ENCODE results near the gene METTL1. TPM values are rescaled to one million over a fixed set of nuclear protein-coding genes. Genes with fewer than 3 reads are reported as not detected.

Gene METTL1
- total RNA-seq, 2 experiments from 2014 or later: 69.1 to 74.5 TPM

DNA sequence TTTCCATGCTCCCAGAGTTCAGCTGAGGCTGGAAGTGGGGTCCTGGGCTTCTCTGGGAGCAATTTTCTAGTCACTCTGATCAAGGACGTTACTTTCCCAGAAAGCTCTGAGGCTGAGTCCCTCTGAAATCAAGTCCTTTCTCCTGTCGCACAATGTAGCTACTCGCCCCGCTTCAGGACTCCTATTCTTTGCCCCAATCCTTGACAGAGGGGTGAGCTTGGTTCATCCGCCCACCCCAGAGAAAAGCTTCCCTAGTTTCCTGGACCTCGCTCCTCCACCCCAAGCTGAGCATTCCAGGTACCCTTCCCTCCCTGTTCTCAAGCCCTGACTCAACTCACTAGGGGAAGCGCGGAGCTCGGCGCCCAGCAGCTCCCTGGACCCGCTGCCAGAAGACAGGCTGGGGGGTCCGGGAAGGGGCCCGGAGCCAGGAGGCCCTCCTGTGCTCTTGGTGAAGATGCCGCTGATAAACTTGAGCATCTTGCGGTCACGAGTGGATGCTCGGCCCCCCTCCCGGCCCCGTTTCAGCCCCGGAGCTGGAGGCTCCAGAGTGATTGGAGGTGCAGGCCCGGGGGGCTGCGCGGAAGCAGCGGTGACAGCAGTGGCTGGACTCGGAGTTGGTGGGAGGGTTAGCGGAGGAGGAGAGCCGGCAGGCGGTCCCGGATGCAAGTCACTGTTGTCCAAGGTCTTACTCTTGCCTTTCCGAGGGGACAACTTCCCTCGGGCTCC, 35.0 kb downstream of the METTL1 start:
- POLR2A ChIA-PET: no interaction called here
- CTCF ChIA-PET: no interaction called here

DNA sequence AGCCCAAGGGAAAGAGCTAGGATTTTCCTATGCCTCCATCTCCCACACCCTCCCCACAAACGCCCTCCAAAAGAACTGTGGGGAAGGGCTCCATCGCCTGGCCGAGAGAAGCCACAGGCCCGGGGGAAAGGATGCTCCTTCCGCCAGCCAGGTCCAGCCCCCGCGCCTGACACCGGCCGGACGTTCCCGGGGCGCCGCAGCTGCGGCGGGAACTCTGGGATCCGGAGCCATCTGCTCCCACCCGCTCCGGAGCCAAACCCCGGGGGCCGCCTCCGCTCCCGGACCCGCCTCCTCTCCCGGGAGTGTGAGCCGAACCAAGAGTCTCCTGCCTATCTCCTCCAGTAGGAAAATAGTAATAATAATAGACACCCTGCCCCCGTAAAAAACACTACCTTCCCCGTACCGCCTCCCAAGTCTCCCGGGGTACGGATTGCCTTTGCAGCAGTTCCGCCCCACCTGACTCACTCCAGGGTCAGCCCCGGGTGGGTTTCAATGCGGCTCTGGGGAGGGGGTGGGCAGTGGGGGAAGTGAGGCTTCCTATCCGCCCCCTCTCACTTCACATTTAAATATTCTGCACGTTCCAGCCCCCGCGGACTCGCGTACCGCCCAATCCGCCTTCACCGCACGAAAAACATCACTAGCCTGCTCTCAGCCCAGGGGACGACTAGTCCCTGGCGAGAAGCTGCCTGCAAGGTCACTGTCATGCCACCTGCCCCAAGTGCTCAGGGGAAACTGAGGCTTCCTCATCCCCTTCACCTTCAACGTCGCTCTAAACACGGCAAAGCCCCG, 35.8 kb downstream of the METTL1 start:
- ChIA-PET POLR2A (no interaction called here), CTCF (no interaction called here)

DNA sequence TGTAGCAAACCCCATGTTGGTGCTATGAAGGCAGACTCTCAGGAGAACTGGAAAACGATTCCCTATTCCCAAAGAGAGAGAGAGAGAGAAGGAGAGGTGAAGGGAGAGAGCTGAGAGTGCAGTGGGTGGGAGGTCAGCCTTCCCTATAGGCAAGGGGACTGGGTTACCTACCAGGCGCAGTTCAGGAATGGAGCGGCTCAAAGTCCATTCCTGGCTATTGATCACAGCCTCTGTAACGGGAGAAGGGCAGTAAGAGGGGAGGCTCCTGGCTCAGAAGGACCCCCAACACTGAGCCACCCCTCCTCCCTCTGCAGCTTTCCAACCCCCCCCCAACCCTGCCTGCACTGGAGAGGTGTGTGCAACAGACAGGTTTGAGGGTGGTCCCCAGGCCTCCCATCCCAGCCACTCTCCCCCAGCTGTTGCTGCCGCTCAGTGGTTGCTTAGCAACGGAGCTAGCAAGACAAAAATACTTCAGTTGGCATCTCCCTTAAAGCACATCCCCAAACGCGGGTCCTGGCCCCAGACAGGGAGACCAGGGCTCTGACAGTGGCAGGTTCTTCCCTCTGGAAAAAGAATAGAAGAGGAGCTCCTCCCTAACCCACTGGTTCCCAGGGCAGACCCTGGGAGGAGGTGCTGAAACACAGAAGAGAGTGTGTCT, 36.6 kb downstream of the METTL1 start:
- POLR2A ChIA-PET: no interaction called here

DNA sequence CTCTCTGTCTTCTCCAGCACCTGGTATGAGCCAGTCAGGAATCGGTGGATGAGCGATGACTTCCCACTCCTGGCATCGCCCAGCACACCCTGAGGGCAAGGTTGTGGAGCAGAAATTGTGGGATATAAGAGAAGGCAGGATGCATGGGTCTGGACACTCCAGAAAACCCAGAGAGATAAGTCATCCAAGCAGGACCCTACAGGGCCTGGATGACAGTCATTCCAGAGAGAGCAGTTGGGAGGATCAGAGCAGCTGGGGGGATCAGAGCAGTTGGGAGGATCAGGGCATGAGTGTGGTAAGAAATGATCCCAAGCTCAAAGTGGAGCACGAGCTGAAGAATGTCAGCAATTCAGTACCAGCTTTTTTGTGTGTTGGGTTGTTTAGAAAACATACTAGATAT, 37.3 kb downstream of the METTL1 start:
- CTCF ChIA-PET: no interaction called here
- POLR2A ChIA-PET: no interaction called here

More for the DNA sequence above, 36.6 kb downstream of the METTL1 start:
- CTCF ChIA-PET: no interaction called here

DNA sequence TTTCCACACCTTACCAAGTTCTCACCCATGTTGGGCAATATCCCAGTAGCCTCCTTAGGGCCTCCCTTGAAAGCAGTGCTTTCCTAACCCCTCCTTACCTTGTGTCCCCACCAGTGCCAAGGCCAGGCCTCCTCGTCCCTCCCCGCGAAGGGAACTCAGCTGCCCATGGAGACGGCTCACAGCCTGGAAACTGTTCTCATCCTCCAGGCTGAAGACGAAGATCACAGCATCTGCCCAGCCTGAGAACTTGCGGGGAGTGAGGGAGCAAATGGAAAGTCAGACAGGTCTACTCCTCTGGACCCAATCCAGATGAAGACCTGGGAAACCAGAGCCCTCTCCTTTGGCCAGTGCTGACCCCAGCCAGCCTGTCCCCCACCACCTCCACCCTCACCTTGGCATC, 38.0 kb downstream of the METTL1 start:
- ChIA-PET POLR2A (no interaction called here), CTCF (no interaction called here)

DNA sequence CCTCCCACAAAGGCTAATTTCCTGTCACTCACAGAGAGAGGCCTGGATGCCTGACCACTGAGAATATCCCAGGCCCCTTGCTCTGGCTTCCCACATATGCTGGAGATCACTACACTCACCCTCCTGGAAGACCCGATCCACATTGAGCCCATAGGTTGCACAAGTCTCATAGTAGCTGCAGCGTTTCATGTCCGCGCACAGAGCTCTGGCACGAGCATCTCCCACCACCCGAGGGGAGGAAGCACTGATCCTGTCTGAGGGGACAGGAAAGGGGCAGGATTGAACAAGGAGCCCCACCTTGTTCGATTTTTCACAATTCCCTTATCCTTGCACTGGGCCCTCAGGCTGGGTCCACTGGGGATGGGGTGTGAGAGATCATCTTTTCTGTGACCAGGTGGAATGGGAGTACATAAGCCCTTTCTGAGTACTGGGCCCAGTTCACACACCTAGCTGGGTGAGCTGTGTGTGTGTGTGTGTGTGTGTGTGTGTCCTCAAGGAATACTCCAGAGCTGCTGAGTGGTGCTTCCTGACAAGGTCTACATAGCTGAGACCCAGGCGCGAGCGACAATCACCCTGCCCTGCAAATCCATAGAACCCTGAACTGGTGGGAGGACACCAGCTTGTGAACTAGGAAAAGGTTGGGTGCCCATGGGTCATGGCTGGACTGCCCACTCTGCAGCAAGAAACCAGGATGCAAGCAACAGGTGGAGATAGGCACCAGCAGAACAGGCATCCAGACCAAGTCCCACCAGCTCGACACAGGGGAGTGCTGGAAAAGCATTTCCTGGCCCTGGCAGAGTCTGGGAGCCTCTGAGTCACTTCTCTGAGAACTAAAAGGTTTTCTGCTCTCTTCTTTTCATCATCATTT, 38.9 kb downstream of the METTL1 start:
- ChIA-PET CTCF (no interaction called here), POLR2A (no interaction called here)

DNA sequence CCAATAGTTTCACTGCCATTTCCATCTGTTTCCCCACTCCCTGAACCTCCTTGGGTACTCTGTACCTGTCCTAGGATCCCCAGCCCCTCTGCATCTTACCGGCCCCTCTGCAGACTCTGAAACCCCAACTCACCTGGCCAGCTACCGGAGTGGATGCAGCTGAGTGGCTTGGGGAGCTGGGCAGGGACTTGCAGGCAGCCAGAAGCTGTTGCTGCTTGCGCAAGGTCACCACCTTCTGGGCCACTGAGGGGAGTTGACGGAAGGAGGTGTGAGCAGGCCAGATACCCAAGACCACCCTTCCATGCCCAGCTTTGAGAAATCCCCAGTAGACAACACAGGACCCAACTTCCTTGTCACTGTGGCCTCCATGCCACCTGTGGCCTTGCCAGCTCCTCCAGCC, 39.6 kb downstream of the METTL1 start:
- ChIA-PET POLR2A (no interaction called here), CTCF (no interaction called here)

DNA sequence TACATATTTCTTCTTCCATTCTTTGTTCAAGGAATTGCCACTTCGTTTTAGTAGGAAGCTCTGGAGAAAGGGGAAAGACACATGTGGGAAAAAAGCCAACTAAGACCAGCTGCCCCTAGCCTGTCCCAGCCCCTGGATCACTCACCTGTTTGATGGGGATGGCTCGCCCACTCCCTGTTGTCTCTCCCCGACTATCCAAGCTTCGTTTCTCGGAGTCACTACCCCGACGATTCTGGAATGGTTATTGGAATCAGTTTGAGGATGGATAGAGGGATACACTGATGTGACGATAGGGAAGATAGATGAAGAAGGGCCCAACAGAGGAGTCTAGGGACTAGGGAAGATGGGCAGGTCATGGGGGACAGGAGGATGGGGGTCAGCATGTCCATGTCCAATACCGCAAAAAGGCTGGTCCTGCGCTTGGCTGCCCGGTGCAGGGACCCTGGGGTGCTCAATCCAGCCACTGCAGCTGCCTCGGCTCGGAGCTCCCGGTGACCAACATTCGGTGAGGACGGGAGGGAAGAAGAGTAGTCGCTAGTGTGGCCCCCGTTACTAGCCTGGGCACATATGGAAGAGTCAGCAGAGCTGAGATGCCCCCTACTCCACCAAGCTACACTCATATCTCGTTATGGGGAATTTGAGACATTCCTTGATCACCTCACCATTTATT, 40.4 kb downstream of the METTL1 start:
- POLR2A ChIA-PET: no interaction called here

DNA sequence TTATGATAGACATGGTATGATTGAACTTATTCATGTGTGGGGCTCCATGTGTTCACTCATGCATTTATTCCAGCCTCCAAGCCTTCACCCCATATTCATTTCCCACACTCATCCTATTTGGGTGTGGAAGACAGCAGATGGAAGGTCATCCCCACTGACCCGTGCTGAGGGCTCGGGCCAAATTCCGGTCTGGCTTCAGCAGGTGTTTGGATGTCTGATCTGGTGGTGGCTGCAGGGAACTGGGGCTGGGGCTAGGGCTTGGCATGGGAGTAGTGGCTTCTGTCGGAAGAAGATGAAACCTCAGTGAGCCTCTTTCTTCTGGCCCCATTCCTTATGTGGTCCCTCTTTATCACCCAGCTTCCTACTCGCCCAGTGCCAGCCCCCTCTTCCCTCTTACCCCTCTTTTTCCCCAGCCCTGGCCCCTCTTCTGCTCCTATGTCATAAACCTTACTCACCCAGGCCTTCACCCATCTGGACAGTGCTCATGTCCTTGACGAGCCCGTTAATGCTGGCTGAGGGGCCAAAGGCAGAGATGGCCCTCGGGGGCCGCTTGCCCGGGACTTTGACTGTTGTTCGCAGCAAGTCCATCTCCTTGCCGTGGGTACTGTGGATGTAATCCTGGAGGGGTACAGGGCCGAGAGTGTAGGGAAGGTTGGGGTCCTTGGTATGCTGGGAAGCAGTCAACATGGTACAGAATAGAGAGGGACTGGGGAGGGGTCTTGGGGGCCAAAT, 41.4 kb downstream of the METTL1 start:
- ChIA-PET POLR2A (no interaction called here), CTCF (interaction anchor here (1.1 kb wide), 1 partner anchor 10 kb away, joined by 3 read pairs; no protein-coding TSS in a partner anchor)

More for the DNA sequence above, 40.4 kb downstream of the METTL1 start:
- CTCF ChIA-PET: no interaction called here

DNA sequence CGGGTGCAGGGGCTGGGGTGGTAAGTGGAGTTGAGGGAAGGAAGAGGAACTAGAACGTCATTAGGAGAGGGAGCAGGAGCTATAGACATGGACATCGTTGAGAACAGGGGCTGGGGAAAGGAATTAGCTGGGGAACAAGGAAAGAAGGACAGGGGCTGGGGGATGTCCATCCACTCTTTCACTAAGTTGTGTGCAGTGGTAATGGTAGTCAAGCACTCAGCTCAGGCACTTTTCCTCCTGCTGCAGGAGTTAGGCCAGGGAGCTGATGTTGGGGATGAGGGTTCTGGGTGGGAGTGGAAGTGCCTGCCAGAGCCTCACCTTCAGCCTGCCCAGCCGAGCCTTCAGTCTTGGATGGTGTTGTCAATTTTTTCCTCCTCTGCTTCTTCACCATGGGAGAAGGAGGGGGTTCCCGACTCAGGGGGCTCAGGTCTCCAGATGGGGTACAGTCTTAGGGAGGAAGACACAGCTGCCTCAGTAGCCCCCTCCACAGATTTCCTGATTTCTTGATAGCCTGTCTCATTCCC, 42.5 kb downstream of the METTL1 start:
- ChIA-PET CTCF (interaction anchor here (1.1 kb wide), 1 partner anchor 9 kb away, joined by 3 read pairs; no protein-coding TSS in a partner anchor), POLR2A (no interaction called here)

DNA sequence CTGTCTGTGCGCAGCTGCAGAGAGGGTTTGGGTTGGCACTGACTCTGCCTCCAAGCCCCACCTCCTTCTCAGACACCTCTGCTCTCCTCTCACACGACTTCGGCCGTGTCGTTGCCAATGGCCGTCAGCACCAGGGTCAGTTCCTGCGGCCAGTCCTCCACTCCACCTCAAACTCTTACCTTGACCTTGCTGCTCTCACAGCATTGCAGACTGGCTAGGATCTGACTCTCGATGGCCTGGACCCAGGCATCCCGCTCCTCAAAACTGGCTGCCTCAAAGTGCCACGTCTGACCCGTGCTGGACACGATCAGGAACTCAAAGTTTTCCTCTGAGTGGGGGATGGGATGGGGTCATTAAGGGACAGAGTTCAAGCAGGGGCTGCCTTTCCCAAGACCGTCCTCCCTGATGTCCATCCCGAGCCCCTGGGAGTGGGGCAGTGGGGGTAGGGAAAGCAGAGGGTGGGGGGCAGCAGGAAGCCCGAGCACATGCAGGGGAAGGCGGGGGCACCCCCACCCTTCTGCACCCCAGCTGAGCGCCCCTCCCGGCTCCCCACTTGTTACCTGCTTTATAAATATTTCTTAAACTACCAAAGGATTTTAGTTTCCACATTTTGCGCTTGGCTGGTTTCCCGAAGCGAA, 44.0 kb downstream of the METTL1 start:
- ChIA-PET POLR2A (no interaction called here), CTCF (no interaction called here)

DNA sequence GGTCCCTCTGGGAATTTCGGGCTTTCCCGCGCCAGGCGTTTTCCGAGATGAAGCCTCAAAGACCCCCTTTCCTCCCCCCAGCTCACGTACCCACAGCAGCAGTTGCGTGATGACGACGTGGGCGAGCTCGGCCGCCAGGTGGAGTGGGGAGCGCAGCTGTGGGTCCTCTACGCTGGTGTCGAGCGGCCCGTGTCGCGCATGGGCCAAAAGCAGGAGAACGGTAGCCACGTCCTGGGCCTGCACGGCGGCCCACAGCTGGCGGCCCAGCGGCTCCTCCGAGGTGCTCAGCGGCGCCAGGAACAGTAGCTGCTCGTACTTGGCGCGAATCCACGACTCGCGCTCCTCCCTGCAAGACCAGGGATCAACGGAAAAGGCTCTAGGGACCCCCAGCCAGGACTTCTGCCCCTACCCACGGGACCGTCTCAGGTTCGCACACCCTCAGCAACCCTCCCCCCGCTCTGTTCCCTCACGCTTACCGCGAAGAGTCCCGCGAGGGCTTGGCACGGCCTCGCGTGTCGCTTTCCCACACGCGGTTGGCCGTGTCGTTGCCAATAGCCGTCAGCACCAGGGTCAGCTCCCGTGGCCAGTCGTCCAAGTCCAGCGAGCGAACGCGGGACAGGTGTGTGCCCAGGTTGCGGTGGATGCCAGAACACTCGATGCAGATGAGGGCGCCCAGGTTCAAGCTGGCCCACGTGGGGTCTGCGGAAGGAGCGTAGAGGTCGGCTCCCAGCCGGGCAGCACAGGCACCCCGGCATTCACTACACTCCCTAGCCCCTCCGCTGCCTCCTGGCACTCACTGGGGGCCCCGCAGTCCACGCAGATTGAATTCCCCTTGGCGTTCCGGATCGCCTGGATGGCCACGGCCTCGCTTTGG, 44.8 kb downstream of the METTL1 start:
- POLR2A ChIA-PET: no interaction called here
- CTCF ChIA-PET: no interaction called here

DNA sequence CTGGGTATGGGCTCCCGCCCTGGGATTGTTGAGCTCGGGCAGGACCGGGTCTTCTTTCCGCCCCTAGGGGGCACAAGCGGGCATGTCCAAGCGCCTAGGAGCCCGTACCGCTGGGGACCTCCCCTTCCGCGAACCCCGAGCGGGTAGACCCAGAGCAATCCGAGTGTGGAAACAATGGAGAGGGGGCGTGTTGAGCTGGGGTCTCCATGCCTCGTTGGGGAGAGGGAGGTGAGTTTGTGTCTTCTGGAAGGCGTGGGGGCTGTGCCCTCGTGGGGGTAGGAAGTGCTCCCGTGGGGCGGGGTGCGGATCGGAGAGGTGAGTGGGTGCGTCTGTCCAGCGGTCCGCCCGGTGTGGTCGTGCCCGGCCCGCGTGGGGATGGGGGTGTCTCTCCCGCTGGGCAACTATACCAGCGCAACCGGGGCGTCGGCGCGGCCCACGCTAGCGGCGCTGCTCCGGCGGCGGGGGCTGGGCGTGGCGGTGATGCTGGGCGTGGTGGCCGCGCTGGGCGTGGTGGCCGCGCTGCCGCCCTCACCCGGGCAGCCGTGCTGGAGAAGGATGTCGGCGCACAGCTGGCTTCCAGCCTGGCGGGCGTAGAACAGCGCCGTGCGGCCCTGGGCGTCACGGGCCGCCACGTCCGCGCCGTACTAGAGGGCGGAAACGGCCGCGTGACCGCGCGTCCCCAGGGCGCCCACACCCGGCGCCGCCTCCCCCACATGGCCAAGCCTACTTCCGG, 45.6 kb downstream of the METTL1 start:
- POLR2A ChIA-PET: no interaction called here
- CTCF ChIA-PET: interaction anchor here (0.8 to 1.4 kb wide), 2 partner anchors 9 to 15 kb away, joined by 4 to 6 read pairs; no protein-coding TSS in a partner anchor

DNA sequence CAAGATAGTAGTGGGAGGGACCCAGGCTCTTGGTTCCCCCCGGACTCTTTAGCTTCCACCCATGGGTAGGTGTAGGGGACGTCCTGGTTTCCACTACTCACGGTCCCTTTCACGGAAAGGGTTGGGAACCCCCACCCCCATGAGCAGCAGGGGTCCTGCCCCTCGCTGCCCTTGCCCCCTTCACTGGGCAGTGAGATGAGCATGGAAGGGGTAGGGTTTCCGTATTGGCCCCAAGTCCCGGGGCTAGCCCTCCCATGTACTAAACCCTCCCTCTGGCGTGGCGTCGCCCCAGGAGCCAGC, 46.1 kb downstream of the METTL1 start:
- CTCF ChIA-PET: interaction anchor here (0.8 to 1.4 kb wide), 2 partner anchors 9 to 15 kb away, joined by 4 to 6 read pairs; no protein-coding TSS in a partner anchor
- POLR2A ChIA-PET: no interaction called here

DNA sequence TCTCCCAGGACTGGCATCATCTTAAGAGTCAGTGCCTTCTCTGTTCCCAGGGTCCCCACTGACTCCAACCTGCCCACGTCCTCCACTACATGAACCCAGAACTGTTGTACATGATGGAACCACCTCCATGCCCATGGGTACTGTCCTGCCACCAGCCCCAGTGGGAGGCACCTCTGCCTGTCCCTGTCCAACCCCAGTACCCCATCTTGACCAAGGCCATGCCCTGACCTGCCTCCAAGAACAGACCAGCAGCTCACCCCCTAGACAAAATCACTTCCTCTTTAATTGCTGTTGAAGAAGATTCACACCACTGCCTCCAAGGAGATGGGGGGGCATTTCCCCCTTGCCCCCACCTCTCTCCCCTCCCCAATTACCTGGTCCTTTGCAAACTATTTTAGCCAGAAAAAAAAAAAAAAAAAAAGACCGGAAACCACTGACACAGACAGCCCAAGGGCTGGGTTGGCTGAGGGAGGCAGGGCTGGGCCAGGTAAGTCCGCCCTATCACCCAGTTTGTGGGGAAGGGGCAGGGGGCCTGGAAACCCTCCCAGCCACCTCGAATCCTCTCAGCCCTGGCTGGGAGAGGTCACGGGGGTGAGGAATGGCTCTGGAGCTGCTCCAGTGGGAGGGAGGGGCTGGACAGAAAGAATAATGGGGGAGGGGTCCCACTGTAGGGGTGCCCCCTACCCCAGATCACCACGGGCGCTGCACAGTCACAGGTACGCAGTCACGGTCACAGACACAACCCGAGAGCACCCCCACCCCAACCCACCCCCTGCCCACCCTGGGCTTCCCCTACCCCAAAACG, 46.8 kb downstream of the METTL1 start:
- CTCF ChIA-PET: interaction anchor here (0.8 to 1.4 kb wide), 2 partner anchors 8 to 16 kb away, joined by 4 to 6 read pairs; no protein-coding TSS in a partner anchor
- POLR2A ChIA-PET: no interaction called here
